Tibial nerve (tissue), 4 donors: Measurements from ENCODE around the gene ITPKC.

Source experiments
- EP300 ChIP-seq, 2 donors: sonication (generic); formaldehyde crosslinking; IDR thresholded peaks; one replicate each; pipeline ENCODE4 v1.6.1; 2017; ENCODE audit warnings: antibody characterized with exemption in 2 of 2, mild to moderate bottlenecking in 1 of 2
- POLR2A ChIP-seq, 2 donors: fragments of 450-650 bp; IDR thresholded peaks; one replicate each; pipeline ENCODE4 v1.6.1; 2017; ENCODE audit warnings: antibody characterized with exemption in 2 of 2, mild to moderate bottlenecking in 2 of 2, moderate library complexity in 2 of 2
- TF ChIP-seq, protein P1 (sequence below), 5 experiments: fragments of 200-600 bp in 3 of 5; fragments of 450-650 bp in 2 of 5; sonication (generic) in 3 of 5; IDR thresholded peaks; one replicate each; pipeline ENCODE4 v1.5.1; 2016 to 2019; ENCODE audit warnings: antibody characterized with exemption in 5 of 5, mild to moderate bottlenecking in 3 of 5, moderate library complexity in 2 of 5

DNA sequence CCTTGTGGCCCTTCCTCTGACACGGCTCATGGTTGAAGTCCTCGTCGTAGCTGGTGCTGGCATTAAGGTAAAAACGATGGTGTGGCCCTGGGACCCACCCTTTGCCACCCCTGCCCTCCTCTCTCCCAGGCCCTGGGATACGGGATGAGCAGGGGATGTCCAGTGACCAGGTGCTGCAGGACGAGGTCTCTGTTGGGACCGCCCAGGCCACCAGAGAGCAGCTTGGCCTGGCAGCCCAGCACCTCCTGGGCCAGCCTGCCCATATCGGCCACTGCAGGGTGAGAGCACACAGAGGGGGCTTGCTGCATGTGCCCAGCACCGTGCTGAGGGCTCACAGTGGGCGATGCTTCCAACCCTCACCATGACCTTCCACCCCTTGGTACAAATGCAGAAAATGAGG lies 27.0 kb downstream of the ITPKC start:
- TF ChIP-seq, protein P1, sequence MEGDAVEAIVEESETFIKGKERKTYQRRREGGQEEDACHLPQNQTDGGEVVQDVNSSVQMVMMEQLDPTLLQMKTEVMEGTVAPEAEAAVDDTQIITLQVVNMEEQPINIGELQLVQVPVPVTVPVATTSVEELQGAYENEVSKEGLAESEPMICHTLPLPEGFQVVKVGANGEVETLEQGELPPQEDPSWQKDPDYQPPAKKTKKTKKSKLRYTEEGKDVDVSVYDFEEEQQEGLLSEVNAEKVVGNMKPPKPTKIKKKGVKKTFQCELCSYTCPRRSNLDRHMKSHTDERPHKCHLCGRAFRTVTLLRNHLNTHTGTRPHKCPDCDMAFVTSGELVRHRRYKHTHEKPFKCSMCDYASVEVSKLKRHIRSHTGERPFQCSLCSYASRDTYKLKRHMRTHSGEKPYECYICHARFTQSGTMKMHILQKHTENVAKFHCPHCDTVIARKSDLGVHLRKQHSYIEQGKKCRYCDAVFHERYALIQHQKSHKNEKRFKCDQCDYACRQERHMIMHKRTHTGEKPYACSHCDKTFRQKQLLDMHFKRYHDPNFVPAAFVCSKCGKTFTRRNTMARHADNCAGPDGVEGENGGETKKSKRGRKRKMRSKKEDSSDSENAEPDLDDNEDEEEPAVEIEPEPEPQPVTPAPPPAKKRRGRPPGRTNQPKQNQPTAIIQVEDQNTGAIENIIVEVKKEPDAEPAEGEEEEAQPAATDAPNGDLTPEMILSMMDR (IDR thresholded peaks at IDR 0.05): no peak
- no peak for TF ChIP-seq EP300 (IDR thresholded peaks at IDR 0.05)
- no peak for TF ChIP-seq POLR2A (IDR thresholded peaks at IDR 0.05)
